Activated CD4-positive, alpha-beta T cell treated with anti-CD3 and anti-CD28 coated beads for 4 hours (primary cell): ENCODE results near the gene FERMT1.

Source experiments
- DNase-seq, 2 donors: peaks; one replicate each; pipeline ENCODE4 v3.0.0-alpha.2; 2020

Gene FERMT1

GRCh38 chr20:6122873-6123648, at the start of gene FERMT1:
Gene FERMT1 (minus strand): TSS chr20:6123030. CDS start chr20:6119554, 3,476 bp downstream.
- DNase-seq = no peak

DNA sequence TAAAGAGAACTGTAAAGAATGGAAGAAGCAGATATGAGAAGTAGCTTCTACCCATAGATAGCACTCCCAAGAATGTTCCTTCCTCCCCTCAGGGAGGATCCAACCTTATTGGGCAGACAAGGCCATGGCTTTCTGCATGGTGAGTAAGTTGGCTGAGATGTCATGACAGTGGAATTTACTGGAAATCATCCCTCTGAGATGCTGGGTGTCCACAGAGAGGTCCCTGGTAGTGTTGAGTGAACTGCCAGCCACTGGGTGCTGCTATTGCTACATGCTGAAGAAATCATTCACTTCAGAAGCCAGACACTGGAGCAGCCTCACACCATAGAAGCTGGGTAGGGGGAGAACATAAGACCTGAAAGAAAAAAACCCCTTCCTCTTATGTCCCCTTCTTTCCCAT, 46.4 kb upstream of the FERMT1 start:
- no peak for DNase-seq

DNA sequence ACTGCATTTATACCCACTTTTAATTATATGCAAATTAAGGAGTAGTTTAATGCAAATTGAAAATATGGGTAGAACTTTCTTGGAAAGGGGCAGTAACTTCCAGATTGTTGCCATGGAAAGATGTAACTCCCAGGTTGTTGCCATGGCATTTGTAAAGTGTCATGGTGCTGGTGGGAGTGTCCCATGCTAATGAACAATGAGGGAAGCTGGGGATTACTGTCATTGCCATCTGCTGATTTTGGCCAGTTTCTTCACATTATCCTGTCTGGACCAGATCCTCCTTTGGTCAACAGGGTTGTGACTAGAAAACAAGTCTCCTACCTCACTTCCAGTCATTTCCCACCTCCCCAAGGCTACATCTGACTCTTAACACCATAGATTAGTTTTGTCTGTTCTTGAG, 45.4 kb upstream of the FERMT1 start:
- DNase-seq = no peak

DNA sequence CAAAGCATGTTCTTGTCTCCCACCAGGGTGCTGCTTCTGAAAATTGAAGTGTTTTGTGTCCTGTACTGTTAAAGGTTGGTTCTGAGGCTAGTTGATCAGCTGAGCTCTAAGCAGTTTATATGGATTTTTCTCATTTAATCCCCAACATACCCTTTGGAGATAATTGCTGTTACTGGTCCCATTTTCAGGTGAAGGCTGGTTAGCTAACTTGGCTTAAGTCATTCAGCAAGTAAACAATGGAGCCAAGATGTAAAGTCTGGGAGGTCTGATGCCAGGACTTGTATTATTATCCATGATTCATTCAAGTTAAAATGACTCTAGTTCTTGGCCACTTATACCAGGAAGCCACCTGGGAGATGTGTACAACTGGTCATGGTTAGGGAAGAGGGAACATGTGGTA, 42.5 kb upstream of the FERMT1 start:
- no peak for DNase-seq

- DNase-seq = no peak
These were observed 41.9 kb upstream of the FERMT1 start for GRCh38 chr20:6164421-6165341.

- DNase-seq = no peak
These were observed 37.9 kb upstream of the FERMT1 start for GRCh38 chr20:6160736-6161135.

GRCh38 chr20:6157345-6157744, 34.5 kb upstream of the FERMT1 start:
- DNase-seq = no peak

- DNase-seq = no peak
These were observed 29.9 kb upstream of the FERMT1 start for GRCh38 chr20:6152777-6153176.

DNA sequence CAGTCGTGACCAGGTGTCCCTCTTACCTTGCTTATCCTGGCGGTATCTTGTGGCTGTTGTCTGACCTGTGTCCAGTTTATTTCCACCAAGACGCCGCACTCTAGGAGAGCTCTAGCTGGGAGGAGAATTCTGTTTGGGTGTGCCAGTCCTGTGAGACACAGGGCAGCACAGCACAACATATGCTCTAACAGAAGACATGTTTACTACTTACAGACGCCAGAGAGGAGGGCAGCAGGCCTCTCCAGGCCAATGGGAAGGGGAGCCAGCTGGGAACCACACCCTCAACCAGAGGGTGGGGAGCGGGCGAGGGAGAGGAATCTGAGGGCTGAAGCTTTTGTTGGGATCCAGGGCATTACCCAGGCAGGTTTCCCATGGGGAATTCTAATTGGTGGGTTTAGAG, 25.2 kb upstream of the FERMT1 start:
- no peak for DNase-seq

- peak; percentile 5 to 40 for DNase-seq
These were observed 19.6 kb upstream of the FERMT1 start for GRCh38 chr20:6142348-6142993.

- DNase-seq = no peak
These were observed 18.1 kb upstream of the FERMT1 start for GRCh38 chr20:6140947-6141346.

GRCh38 chr20:6135347-6135746, 12.5 kb upstream of the FERMT1 start:
- no peak for DNase-seq

DNA sequence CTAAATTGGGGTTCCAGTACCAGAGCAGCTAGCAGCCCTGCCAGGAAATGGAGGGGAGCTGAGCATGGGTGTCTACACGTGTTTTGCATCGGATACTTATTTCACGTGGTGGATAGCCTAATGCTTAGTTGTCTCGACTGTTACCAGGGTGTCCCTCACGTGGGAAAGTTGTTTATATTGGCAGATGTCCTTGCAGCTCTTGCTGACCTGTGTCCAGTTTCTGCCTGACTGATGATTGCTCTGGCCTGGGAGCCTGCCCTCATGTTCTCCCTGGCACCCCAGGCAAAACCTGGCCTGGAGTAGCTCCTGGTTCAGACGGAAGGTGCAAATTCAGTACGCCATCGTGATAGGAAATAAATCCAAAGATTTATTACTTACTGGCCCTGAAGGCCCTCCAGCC, 11.8 kb upstream of the FERMT1 start:
- DNase-seq = no peak

DNA sequence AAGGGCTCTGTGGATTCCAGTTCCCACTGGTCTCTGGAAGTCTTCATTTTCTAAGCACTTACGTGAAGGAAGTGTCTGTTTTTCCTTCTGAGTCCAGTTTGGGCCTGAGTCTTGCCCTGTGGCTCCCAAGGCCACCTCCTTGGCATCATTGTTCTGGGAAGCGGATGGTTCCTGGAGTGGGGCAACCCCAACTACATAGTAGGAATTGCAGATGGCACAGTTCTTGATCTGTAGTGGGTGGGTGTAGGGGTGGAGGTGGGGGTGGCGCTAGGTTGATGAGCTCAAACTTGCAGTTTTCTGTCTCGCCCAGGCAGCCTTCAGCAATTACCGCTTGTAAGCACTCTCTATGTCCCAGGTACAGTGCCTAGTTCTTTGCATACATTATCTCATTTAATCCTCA, 7.2 kb upstream of the FERMT1 start:
- DNase-seq = no peak

DNA sequence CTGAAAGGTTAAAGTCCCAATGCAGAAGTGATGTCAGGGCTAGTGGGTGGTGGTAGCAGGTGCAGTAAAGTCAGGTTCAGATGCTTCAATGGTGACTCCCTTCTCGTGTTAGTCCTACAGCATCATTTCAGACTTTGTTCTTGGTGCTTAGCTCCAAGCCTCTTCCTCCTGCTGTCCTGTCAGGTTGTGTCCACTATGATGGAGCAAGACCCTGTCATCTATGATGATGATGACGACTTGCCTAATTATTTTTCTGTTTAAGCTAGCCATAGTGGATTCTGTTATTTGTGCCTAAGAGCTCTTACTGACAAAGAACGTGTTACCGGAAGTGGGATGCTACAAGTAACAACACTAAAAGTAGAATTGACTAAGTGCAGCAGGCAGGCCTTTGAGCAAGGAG, 5.0 kb upstream of the FERMT1 start:
- no peak for DNase-seq

DNA sequence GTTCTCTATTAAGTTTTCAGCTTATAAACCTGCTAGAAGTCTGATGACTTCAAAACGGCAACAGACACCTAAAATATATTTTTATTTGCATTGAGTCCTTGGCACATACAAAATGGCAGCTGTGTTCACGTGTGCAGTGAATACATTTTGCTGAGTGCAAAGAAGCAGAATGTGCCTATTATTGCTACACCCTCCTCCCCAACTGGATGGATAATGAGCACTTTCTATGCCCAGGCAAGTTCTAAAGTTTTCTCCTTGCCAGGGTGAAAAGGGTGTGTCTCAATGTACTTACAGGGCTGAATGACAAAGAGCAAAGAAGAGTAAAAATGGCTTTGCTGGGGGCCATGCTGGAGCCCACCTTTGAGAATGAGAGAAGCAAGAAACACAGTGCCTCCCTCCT, 4.0 kb upstream of the FERMT1 start:
- DNase-seq = no peak

DNA sequence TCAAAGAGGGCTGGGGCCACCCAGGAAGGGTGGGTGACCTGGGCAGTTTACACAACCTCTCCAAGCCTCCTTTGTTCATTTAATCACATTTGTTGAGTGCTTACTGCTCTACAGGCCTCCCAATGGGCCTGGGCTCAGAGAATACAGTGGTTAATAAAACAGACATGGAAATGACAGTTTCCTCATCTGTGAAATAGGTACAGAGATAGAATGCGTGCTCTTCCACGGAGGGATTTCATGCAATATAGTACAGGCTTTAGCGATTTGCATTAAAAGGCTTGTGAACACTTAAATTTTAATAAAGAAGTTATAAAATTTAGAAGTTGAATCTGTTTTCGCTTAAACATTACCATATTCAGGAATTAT, 802 bp upstream of the FERMT1 start:
- DNase-seq = no peak

GRCh38 chr20:6122111-6122872, 538 bp downstream of the FERMT1 start:
- no peak for DNase-seq

DNA sequence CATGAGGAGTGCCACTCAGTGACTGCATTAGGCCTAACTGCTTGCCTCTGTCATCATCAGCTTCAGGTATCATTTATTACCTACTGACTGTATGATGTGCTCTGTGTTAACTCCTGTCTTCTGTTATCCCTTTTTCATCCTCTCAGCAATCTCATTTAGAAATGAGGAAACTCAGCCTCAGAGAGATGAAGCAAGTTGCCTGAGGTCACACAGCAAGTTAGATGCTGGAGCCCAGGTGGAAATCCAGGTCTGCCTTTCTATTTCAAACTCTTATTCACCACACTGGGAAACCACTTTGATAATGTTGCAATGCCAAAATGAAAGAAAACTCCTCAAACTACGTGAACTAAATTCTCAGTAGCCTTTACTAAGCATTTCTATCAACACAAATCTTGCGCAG, 1.3 kb downstream of the FERMT1 start:
- DNase-seq = no peak

DNA sequence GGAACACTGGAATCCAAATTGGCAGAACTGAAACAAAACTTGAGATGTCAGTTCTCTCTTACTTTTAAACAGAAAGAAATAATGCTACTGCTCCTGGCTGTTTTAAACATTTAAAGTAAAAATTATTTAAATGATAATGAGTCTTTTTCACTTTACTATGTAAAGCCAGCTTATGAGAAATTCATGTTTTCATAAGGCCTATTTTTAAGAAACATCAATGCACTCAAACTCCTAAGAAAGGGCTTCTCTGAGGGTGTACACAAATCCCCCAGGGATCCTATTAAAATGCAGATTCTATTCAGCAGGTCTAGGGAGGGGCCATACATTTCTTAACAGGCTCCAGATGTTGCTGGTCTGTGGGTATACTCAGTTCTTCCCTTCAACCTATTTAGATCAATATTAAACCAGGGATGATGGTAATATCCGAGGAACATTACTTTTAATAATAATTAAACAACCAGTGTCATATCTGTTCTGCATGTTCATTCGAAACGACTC, 2.3 kb downstream of the FERMT1 start:
- DNase-seq = no peak

- DNase-seq = no peak
These were observed 6.1 kb downstream of the FERMT1 start for GRCh38 chr20:6116758-6117157.

DNA sequence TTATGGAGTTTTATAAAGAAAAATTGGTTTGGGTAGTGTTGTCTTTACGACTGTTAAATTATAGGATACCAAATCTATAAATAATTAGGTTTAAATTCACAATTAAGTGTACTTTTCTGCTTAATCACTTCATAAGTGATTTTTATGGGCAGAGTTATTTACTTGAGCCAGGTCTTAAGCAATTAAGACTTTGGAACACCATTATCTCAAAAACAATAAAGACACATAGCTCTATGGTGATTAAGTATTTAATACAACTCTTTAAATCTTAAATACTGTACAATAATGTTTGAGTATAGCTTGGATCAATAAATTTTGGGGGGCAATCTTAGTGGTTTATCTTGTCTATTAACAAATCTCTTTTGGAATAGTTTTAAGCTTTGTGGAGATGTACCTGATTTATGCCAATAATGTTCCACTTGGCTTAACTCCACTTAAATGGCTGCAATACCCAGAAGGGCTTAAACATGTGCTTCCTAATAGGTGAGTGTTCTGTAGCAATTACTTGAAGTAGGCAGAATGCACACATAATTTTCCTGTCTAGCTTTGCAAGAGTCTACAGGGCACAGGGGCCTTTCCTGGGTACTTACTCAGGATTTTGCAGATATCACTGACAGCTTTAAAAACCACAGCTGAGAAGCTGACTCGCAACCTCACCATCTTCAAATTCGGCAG, 7.5 kb downstream of the FERMT1 start:
- DNase-seq = no peak
